ENCODE data around the gene CLRN3.

CLRN3 gene

GRCh38 chr10:127836176-127836575 is 56.6 kb downstream of the CLRN3 start:
- ChIA-PET CTCF (interaction anchor here (0.8 kb wide), 1 partner anchor 17 kb away, joined by 3 read pairs; no protein-coding TSS in a partner anchor), POLR2A (no interaction called here)
- H3K27ac ChIP-seq (ENCODE audit: extremely low read depth, low read depth, low read length): no peak overlapping the region
- TF ChIP-seq, protein P1, sequence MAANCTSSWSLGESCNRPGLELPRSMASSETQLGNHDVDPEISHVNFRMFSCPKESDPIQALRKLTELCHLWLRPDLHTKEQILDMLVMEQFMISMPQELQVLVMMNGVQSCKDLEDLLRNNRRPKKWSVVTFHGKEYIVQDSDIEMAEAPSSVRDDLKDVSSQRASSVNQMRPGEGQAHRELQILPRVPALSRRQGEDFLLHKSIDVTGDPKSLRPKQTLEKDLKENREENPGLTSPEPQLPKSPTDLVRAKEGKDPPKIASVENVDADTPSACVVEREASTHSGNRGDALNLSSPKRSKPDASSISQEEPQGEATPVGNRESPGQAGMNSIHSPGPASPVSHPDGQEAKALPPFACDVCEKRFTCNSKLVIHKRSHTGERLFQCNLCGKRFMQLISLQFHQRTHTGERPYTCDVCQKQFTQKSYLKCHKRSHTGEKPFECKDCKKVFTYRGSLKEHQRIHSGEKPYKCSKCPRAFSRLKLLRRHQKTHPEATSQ (tag by site-specific recombination; IDR thresholded peaks at IDR 0.05): no peak
- no peak for TF ChIP-seq ZNF488 (tag by site-specific recombination; IDR thresholded peaks at IDR 0.05)
- TF ChIP-seq ZNF324 (tag by site-specific recombination; IDR thresholded peaks at IDR 0.05): no peak
- TF ChIP-seq ZNF354C (tag by site-specific recombination; IDR thresholded peaks at IDR 0.05; ENCODE audit: borderline replicate concordance, low read depth): no peak
- TF ChIP-seq ZNF518A (tag by site-specific recombination; conservative IDR thresholded peaks at IDR 0.05; ENCODE audit: low read depth): no peak
- TF ChIP-seq ZNF24 (tag by site-specific recombination; IDR thresholded peaks at IDR 0.05): no peak
- TF ChIP-seq, protein P2, sequence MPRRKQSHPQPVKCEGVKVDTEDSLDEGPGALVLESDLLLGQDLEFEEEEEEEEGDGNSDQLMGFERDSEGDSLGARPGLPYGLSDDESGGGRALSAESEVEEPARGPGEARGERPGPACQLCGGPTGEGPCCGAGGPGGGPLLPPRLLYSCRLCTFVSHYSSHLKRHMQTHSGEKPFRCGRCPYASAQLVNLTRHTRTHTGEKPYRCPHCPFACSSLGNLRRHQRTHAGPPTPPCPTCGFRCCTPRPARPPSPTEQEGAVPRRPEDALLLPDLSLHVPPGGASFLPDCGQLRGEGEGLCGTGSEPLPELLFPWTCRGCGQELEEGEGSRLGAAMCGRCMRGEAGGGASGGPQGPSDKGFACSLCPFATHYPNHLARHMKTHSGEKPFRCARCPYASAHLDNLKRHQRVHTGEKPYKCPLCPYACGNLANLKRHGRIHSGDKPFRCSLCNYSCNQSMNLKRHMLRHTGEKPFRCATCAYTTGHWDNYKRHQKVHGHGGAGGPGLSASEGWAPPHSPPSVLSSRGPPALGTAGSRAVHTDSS (tag by site-specific recombination; IDR thresholded peaks at IDR 0.05): no peak
- TF ChIP-seq ZNF76 (tag by site-specific recombination; IDR thresholded peaks at IDR 0.05; ENCODE audit: borderline replicate concordance, low read depth): no peak
- TF ChIP-seq EGR2 (tag by site-specific recombination; IDR thresholded peaks at IDR 0.05; ENCODE audit: low read depth): no peak
- TF ChIP-seq ZNF830 (tag by site-specific recombination; IDR thresholded peaks at IDR 0.05; ENCODE audit: low read depth): no peak
- no peak for TF ChIP-seq ZNF37A (tag by site-specific recombination; IDR thresholded peaks at IDR 0.05)
- TF ChIP-seq ZNF529 (tag by site-specific recombination; IDR thresholded peaks at IDR 0.05; ENCODE audit: insufficient replicate concordance): no peak
- no peak overlapping the region for H3K4me3 ChIP-seq (ENCODE audit: low read depth, low read length)
- H3K36me3 ChIP-seq (ENCODE audit: control insufficient read depth in 2 of 2, insufficient read depth in 1 of 2, low read length in 2 of 2): no peaks in the 10 kb centered on the region
- no peaks in the 10 kb centered on the region for H3K4me1 ChIP-seq (ENCODE audit: control insufficient read depth, insufficient read depth, low read length)
- H3K9me3 ChIP-seq (ENCODE audit: control insufficient read depth, insufficient read depth, low read depth, low read length): no peaks in the 10 kb centered on the region

DNA sequence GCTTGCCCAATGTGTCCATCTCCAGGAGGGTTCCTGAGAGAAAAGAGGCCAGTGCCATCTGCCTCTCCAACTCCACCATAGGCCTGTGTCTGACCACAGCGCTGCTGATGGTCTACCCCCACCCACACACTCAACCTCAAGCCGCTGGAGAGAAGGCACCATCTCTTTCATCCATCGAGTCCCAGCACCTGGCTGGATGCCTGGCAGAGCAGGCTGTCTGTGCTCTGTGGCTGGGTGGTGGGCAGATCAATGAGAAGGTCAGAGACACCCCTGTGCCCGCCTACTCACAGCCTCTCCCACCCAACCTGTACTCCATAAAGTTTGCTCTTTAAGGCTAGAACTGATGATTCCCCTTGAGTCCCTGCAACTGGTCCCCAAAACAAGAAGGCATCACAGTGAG is 58.0 kb downstream of the CLRN3 start:
- H3K36me3 ChIP-seq (ENCODE audit: control insufficient read depth in 2 of 2, insufficient read depth in 1 of 2, low read length in 2 of 2): no peaks in the 10 kb centered on the region
- POLR2A ChIA-PET: no interaction called here
- H3K4me3 ChIP-seq (ENCODE audit: low read depth, low read length): no peak overlapping the region
- H3K9me3 ChIP-seq (ENCODE audit: control insufficient read depth, insufficient read depth, low read depth, low read length): no peaks in the 10 kb centered on the region
- no peaks in the 10 kb centered on the region for H3K4me1 ChIP-seq (ENCODE audit: control insufficient read depth, insufficient read depth, low read length)
- no peak overlapping the region for H3K27ac ChIP-seq (ENCODE audit: extremely low read depth, low read depth, low read length)
- CTCF ChIA-PET: interaction anchor here (1.0 kb wide), 2 partner anchors 19 to 20 kb away, joined by 3 read pairs; no protein-coding TSS in a partner anchor
- TF ChIP-seq GLI2 (tag by site-specific recombination; IDR thresholded peaks at IDR 0.05; ENCODE audit: borderline replicate concordance, low read depth) (no peak), ZNF266 (tag by site-specific recombination; IDR thresholded peaks at IDR 0.05; ENCODE audit: low read depth) (no peak), ZNF664 (tag by site-specific recombination; IDR thresholded peaks at IDR 0.05) (no peak), ZBTB26 (tag by site-specific recombination; optimal IDR thresholded peaks at IDR 0.05) (no peak), ZNF596 (tag by site-specific recombination; IDR thresholded peaks at IDR 0.05) (no peak), TSHZ1 (tag by site-specific recombination; IDR thresholded peaks at IDR 0.05; ENCODE audit: borderline replicate concordance) (no peak)
- TF ChIP-seq, protein P3, sequence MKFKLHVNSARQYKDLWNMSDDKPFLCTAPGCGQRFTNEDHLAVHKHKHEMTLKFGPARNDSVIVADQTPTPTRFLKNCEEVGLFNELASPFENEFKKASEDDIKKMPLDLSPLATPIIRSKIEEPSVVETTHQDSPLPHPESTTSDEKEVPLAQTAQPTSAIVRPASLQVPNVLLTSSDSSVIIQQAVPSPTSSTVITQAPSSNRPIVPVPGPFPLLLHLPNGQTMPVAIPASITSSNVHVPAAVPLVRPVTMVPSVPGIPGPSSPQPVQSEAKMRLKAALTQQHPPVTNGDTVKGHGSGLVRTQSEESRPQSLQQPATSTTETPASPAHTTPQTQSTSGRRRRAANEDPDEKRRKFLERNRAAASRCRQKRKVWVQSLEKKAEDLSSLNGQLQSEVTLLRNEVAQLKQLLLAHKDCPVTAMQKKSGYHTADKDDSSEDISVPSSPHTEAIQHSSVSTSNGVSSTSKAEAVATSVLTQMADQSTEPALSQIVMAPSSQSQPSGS (tag by site-specific recombination; IDR thresholded peaks at IDR 0.05; ENCODE audit: low read depth): no peak

Data from HEK293 (cell line).